ENCODE data around the gene RALGPS1.

GRCh38 chr9:127255692-127256091, 341.1 kb downstream of the RALGPS1 start:
- TF ChIP-seq, protein P1, sequence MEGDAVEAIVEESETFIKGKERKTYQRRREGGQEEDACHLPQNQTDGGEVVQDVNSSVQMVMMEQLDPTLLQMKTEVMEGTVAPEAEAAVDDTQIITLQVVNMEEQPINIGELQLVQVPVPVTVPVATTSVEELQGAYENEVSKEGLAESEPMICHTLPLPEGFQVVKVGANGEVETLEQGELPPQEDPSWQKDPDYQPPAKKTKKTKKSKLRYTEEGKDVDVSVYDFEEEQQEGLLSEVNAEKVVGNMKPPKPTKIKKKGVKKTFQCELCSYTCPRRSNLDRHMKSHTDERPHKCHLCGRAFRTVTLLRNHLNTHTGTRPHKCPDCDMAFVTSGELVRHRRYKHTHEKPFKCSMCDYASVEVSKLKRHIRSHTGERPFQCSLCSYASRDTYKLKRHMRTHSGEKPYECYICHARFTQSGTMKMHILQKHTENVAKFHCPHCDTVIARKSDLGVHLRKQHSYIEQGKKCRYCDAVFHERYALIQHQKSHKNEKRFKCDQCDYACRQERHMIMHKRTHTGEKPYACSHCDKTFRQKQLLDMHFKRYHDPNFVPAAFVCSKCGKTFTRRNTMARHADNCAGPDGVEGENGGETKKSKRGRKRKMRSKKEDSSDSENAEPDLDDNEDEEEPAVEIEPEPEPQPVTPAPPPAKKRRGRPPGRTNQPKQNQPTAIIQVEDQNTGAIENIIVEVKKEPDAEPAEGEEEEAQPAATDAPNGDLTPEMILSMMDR (IDR thresholded peaks at IDR 0.05), result no peak
- TF ChIP-seq POLR2AphosphoS5 (IDR thresholded peaks at IDR 0.05) (no peak), POLR2A (IDR thresholded peaks at IDR 0.05) (no peak), EP300 (IDR thresholded peaks at IDR 0.05) (no peak)
